ENCODE measurements around the gene PACRG.

- no peak for TF ChIP-seq SMC3 (IDR thresholded peaks at IDR 0.05; ENCODE audit: low read depth, low read length)
- TF ChIP-seq REST (IDR thresholded peaks at IDR 0.05; ENCODE audit: low read depth, low read length): no peak
- TF ChIP-seq TAF1 (IDR thresholded peaks at IDR 0.05; ENCODE audit: borderline replicate concordance, low read depth, low read length): no peak
- no peak for TF ChIP-seq CTCF (IDR thresholded peaks at IDR 0.05)
- no peak for TF ChIP-seq RFX5 (IDR thresholded peaks at IDR 0.05; ENCODE audit: low read length)
- no peak for TF ChIP-seq EZH2phosphoT487 (IDR thresholded peaks at IDR 0.05; ENCODE audit: borderline replicate concordance, low read depth)
- TF ChIP-seq POLR2AphosphoS5 (IDR thresholded peaks at IDR 0.05; ENCODE audit: low read depth, low read length): no peak
- no peak for TF ChIP-seq MXI1 (IDR thresholded peaks at IDR 0.05; ENCODE audit: low read depth, low read length)
- no peak for TF ChIP-seq PBX3 (IDR thresholded peaks at IDR 0.05)
Measured at GRCh38 chr6:162833776-162834175, 106.0 kb downstream of the PACRG start.
